Liver (tissue), 9 donors: ENCODE measurements around the gene MGRN1. TPM values are rescaled to one million over a fixed set of nuclear protein-coding genes. Genes with fewer than 3 reads are reported as not detected.

Experiments used
- DNase-seq: peaks from one replicate; pipeline ENCODE4 v3.0.0-alpha.2; 2017; ENCODE audit warnings: low spot score
- H3K27ac ChIP-seq, 2 donors: one replicate each; pipeline ENCODE4 v1.7.0; 2013; ENCODE audit warnings: inconsistent platforms in 2 of 2, low read length in 2 of 2, control low read depth in 1 of 2, low read depth in 1 of 2, mild to moderate bottlenecking in 1 of 2
- H3K27me3 ChIP-seq, 4 donors: one replicate each; pipeline versions ENCODE4 v1.6.1 to v1.7.0; 2013; ENCODE audit warnings: low read length in 3 of 4, inconsistent platforms in 1 of 4, mild to moderate bottlenecking in 1 of 4, moderate library complexity in 1 of 4; ENCODE audit not compliant: control insufficient read depth in 4 of 4, insufficient read depth in 4 of 4
- H3K36me3 ChIP-seq, 4 donors: one replicate each; pipeline versions ENCODE4 v1.6.1 to v1.7.0; 2013; ENCODE audit warnings: low read length in 3 of 4, mild to moderate bottlenecking in 3 of 4, low read depth in 1 of 4, moderate library complexity in 1 of 4; ENCODE audit not compliant: control insufficient read depth in 4 of 4, insufficient read depth in 3 of 4
- H3K4me1 ChIP-seq, 4 donors: one replicate each; pipeline versions ENCODE4 v1.6.1 to v1.7.0; 2013; ENCODE audit warnings: low read length in 3 of 4, mild to moderate bottlenecking in 3 of 4, moderate library complexity in 1 of 4; ENCODE audit not compliant: control insufficient read depth in 4 of 4, insufficient read depth in 4 of 4
- H3K4me3 ChIP-seq, 3 donors: one replicate each; pipeline versions ENCODE4 v1.6.1 to v1.7.0; 2013; ENCODE audit warnings: low read length in 3 of 3, control low read depth in 1 of 3, low read depth in 1 of 3, mild to moderate bottlenecking in 1 of 3
- H3K9ac ChIP-seq, 2 donors: one replicate each; pipeline ENCODE4 v1.7.0; 2013; ENCODE audit warnings: low read length in 2 of 2, mild to moderate bottlenecking in 2 of 2, moderate library complexity in 2 of 2, control low read depth in 1 of 2, low read depth in 1 of 2
- H3K9me3 ChIP-seq, 4 donors: one replicate each; pipeline versions ENCODE4 v1.6.1 to v1.7.0; 2013; ENCODE audit warnings: low read length in 3 of 4; ENCODE audit not compliant: control insufficient read depth in 4 of 4
- CTCF ChIP-seq: fragments of 150-350 bp; IDR thresholded peaks from 2 replicates; pipeline ENCODE4 v1.5.1; 2017; ENCODE audit warnings: improper control_type of control experiment, low read depth, low read length; ENCODE audit not compliant: missing input control
- EGR1 ChIP-seq, 2 donors: IDR thresholded peaks; 2 replicates each; pipeline ENCODE4 v1.6.1; 2016 to 2018; ENCODE audit warnings: antibody characterized with exemption in 2 of 2, low read depth in 2 of 2
- FOXA1 ChIP-seq: IDR thresholded peaks from 2 replicates; pipeline ENCODE4 v1.6.1; 2016; ENCODE audit warnings: antibody characterized with exemption
- HNF4A ChIP-seq, 2 donors: conservative IDR thresholded peaks; 2 replicates each; pipeline ENCODE4 v1.6.1; 2016; ENCODE audit warnings: antibody characterized with exemption in 2 of 2, mild to moderate bottlenecking in 2 of 2
- HNF4G ChIP-seq: IDR thresholded peaks from 2 replicates; pipeline ENCODE4 v1.6.1; 2016; ENCODE audit warnings: antibody characterized with exemption
- JUND ChIP-seq, 2 donors: IDR thresholded peaks; 2 replicates each; pipeline ENCODE4 v1.6.1; 2016; ENCODE audit warnings: antibody characterized with exemption in 2 of 2
- NR2F2 ChIP-seq: IDR thresholded peaks from 2 replicates; pipeline ENCODE4 v1.6.1; 2016; ENCODE audit warnings: antibody characterized with exemption
- RAD21 ChIP-seq, 2 donors: IDR thresholded peaks; 2 replicates each; pipeline ENCODE4 v1.6.1; 2016; ENCODE audit warnings: antibody characterized with exemption in 2 of 2, mild to moderate bottlenecking in 2 of 2
- SP1 ChIP-seq: IDR thresholded peaks from 2 replicates; pipeline ENCODE4 v1.6.1; 2018; ENCODE audit warnings: antibody characterized with exemption, mild to moderate bottlenecking
- YY1 ChIP-seq: IDR thresholded peaks from 2 replicates; pipeline ENCODE4 v1.6.1; 2016; ENCODE audit warnings: antibody characterized with exemption, mild to moderate bottlenecking
- ZBTB33 ChIP-seq: IDR thresholded peaks from 2 replicates; pipeline ENCODE4 v1.6.1; 2016; ENCODE audit warnings: antibody characterized with exemption
- WGBS: extraction: QIAGEN DNeasy Blood & Tissue Kit; methylation state at CpG from one replicate; pipeline ENCODE4 v1.1.7; 2013; 5-methylcytosine and 5-hydroxymethylcytosine counted together
- polyA plus RNA-seq, 2 donors: library from polyadenylated mRNA; stranded (reverse) in 1 of 2; unstranded in 1 of 2; fragments of 200-250 nt in 1 of 2; fragments of >200 nt in 1 of 2; fragmentation: Nextera tagmentation in 1 of 2; extraction: Ambion mirVana in 1 of 2; gene quantifications; one replicate each; pipeline versions ENCODE4 v1.2.1 to v1.2.3, GENCODE V29; 2013 to 2015
- total RNA-seq, 2 donors: library from RNA; depleted of rRNA; stranded (reverse); fragments of >200 nt; gene quantifications; one replicate each; pipeline ENCODE4 v1.2.3, GENCODE V29; 2014
- donor health status: healthy.
- donor health status: healthy.
- donor health status: healthy.
- donor health status: healthy.
- donor health status: healthy.

The MGRN1 gene
- total and polyA plus RNA-seq, 4 donors, result 15.9 to 35.7 (median 25.9) TPM

GRCh38 chr16:4591706-4592470, 32.7 kb upstream of the MGRN1 start:
- no peak for TF ChIP-seq CTCF
- no peak for TF ChIP-seq JUND (IDR thresholded peaks at IDR 0.05)
- no peak for TF ChIP-seq HNF4G
- no peak for TF ChIP-seq NR2F2
- DNase-seq, result no peak
- Histone ChIP-seq H3K27ac (no peak overlapping the region), H3K4me3 (no peak overlapping the region), H3K27me3 (no peaks in the 10 kb centered on the region), H3K36me3 (no peaks in the 10 kb centered on the region), H3K9me3 (peaks cover 0 to 3% (median 0%) of the 10 kb centered on the region in 4 donors), H3K9ac (no peak overlapping the region), H3K4me1 (no peaks in the 10 kb centered on the region)
- WGBS, result 93% methylated on average over 17 of the region's 17 CpGs

- H3K27me3 ChIP-seq, result no peaks in the 10 kb centered on the region
- no peak for TF ChIP-seq ZBTB33
- TF ChIP-seq EGR1 (IDR thresholded peaks at IDR 0.05; ENCODE audit: low read depth in 2 of 2), result no peak
- TF ChIP-seq YY1, result no peak
- TF ChIP-seq SP1, result no peak
- TF ChIP-seq RAD21 (IDR thresholded peaks at IDR 0.05), result no peak
- H3K36me3 ChIP-seq, result no peaks in the 10 kb centered on the region
- peaks cover 0 to 4% (median 0%) of the 10 kb centered on the region in 4 donors for H3K4me1 ChIP-seq
- no peak overlapping the region for H3K27ac ChIP-seq
- peaks cover 0 to 3% (median 0%) of the 10 kb centered on the region in 4 donors for H3K9me3 ChIP-seq
- DNase-seq, result no peak
- 85% methylated on average over 16 of the region's 16 CpGs for WGBS
- H3K9ac ChIP-seq, result no peak overlapping the region
- H3K4me3 ChIP-seq, result no peak overlapping the region
Observed at GRCh38 chr16:4593086-4593485, 31.5 kb upstream of the MGRN1 start.

GRCh38 chr16:4594433-4595410, 29.9 kb upstream of the MGRN1 start:
- Histone ChIP-seq H3K9ac (no peak overlapping the region), H3K4me1 (peaks cover 0 to 4% (median 0%) of the 10 kb centered on the region in 4 donors), H3K27ac (no peak overlapping the region), H3K27me3 (no peaks in the 10 kb centered on the region), H3K9me3 (no peaks in the 10 kb centered on the region), H3K36me3 (no peaks in the 10 kb centered on the region), H3K4me3 (no peak overlapping the region)
- DNase-seq, result no peak
- no peak for TF ChIP-seq HNF4G
- no peak for TF ChIP-seq FOXA1
- TF ChIP-seq HNF4A (conservative IDR thresholded peaks at IDR 0.05), result no peak
- 92% methylated on average over 38 of the region's 38 CpGs for WGBS
